ENCODE measurements around the gene RIPK1.
"Not testable (repeated sequence)": the region's sequence is repeated elsewhere in the genome, so short reads cannot be mapped to it uniquely, and the experiment has no call there.

The RIPK1 gene

DNA sequence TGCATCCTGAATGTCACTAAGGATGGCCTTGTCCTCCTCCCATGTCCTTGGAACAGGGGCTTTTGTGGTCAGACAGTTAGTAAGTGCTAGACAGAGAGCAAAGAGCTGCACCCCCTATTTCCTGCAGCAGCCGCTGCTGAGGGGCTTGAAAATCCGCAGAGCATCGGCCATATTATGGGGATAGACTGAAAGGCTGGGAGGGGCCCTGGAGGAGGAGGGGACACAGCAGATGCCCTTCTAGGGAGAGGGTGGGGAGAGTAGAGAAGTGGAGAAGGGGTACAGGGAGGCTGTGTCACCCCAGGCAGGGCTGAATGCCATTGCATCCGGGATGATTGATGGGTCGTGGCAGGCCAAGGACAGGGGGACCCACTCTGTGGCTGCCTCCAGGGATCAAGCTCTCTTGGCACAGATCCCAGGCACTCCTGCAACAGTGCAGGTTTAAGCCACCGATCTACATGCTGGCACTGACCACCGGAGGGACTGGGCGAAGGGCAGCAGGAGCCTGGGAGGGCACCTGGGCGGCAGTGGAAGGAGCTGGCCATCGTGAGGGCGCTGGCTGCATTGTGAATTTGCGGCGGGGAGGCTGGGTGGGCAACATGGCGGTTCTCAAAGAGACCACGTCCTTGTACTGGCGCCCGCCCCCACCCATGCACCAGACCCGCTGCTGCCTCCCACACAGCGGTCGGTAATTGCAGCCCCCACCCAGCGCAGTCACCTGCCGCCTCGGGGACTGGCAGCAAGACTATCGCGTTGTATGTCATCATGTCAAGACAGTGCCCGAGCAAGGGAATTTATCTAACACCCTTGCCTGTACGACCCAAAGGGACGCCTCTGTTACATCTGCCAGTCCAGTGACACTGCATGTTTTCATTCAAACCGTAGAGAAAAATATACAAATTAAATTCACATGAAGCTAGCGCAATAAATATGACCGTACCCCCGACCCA lies 88.2 kb downstream of the RIPK1 start:
- peaks cover 31% of the 10 kb centered on the region for H3K4me1 ChIP-seq (ENCODE audit: insufficient read depth, low read length)
- not testable (repeated sequence) for H3K9me3 ChIP-seq (ENCODE audit: low read length); H2AFZ ChIP-seq (ENCODE audit: low read depth, low read length); H3K27me3 ChIP-seq (ENCODE audit: insufficient read depth, low read length)
- peak overlapping the region; percentile 78 for H3K4me3 ChIP-seq (ENCODE audit: low read length)
- peaks cover 30% of the 10 kb centered on the region for H3K36me3 ChIP-seq (ENCODE audit: insufficient read depth, low read length)

DNA sequence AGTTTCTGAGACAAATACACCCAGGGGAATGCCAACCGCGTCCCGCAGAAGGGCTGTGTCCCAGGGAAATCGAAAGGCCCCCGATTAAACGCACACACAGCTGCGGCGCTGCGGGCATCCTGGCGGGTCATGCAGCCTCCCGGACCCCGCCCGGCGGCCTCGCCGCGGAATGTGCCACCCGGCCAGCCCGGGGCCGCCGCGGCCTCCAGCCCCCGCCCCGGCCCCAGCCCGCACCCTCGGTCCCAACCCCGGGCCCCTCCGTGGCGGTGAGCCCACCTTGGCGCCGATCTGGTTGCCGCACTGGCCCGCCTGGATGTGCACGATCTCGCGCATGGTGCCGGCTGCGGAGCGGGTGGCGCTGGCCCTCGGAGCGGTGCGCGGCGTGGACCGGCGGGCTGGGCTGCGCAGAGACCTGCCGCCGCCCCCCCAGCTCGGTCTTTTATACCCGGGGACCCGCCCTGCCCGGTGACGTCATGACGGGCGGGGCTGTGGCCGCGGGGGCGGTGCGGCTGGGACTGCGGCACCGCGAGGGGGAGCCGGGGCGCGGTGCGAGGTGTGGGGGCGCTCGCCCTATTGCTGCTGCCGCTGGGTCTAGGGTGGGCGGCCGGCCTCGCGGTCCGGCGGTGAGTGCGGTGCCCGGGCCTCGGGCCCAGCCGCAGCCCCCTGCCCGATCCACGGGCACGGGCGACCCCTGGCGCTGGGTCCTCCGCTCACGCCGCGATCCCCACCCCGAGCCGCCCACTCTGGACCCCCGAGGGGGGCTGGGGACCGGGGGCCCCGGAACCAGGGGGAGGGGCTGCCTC lies 89.0 kb downstream of the RIPK1 start, which contains the start of gene TUBB2A:
TUBB2A (minus strand) TSS at position 414 of the 803 bp plus-strand sequence; CDS start at position 333, 81 bp downstream.
- H3K36me3 ChIP-seq (ENCODE audit: insufficient read depth, low read length) = peaks cover 26% of the 10 kb centered on the region
- H3K4me1 ChIP-seq (ENCODE audit: insufficient read depth, low read length) = peaks cover 36% of the 10 kb centered on the region
- H3K27me3 ChIP-seq (ENCODE audit: insufficient read depth, low read length) = no peaks in the 10 kb centered on the region
- H3K4me3 ChIP-seq (ENCODE audit: low read length) = peak within 1 kb of the TSS; percentile 78
- H3K9me3 ChIP-seq (ENCODE audit: low read length) = no peaks in the 10 kb centered on the region
- peak within 1 kb of the TSS; percentile 88 for H2AFZ ChIP-seq (ENCODE audit: low read depth, low read length)

DNA sequence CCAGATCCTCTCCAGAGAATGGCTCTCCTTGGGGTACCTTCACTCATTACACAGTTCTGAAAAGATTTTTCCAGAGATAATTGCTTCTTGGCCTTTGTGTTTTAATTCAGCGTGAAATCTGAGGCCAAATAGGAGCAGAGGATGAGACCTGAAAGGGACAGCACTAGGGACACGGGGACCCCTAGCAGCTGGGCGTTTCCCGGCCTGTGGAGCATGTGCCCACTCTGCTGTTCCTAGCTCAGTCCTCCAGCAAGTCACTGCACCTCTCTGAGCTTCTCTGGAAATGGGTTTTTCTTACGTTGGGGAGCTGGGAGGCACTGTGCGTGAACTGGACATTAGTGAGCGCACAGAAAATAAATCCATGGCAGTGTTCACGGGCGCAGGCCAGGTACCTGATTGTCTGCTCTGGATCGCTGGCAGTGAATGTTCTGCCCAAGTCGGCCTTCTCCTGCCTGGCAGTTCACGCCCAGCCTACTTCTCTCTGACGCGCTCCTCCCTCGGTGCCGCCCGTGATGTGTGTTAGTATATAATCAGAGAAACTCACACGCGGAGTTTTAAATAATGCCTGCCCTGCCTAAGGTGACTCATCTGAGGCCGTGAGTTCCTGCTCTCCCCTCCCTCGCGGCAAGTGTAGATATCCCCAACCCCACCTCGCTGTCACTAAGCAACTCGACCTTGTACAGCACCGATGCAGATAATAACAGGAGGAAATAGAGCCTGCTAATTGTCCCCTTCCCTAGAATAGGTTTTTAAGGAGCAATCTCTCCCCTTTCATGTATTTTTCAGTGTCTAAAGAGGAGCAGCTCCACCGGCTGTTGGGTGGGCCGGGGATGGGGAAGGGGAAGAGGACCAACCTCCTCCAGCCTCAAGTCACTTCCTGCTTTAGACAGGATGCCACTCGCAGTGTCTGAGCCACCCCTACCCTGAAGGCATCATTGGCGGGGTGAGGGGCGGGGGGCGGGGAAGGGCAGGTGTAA lies 91.8 kb downstream of the RIPK1 start:
- H3K9me3 ChIP-seq (ENCODE audit: low read length) = no peaks in the 10 kb centered on the region
- H2AFZ ChIP-seq (ENCODE audit: low read depth, low read length) = no peak overlapping the region
- no peaks in the 10 kb centered on the region for H3K27me3 ChIP-seq (ENCODE audit: insufficient read depth, low read length)
- H3K4me1 ChIP-seq (ENCODE audit: insufficient read depth, low read length) = peaks cover 44% of the 10 kb centered on the region
- H3K36me3 ChIP-seq (ENCODE audit: insufficient read depth, low read length) = peaks cover 7% of the 10 kb centered on the region
- H3K4me3 ChIP-seq (ENCODE audit: low read length) = no peak overlapping the region

DNA sequence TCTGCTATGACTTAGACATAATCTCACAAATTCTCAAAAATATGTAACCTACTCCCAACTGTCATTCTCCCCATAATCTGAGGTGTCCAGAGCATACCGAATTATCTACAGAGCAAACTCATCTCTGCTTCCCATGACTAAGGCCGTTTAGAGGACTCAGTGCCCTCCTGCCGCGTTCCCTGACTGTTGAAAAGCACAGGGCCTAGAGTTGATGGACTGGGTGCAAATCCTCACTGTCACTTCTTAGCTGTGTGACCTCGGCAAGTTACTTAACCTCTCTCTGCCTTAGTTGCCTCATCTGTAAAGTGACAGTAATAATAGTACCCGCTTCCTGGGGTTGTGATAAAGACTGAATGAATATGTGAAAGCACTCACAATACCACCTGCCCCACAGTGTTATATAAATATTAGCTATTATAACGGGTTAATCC lies 93.8 kb downstream of the RIPK1 start:
- Histone ChIP-seq H3K27me3 (ENCODE audit: insufficient read depth, low read length) (no peaks in the 10 kb centered on the region), H3K4me3 (ENCODE audit: low read length) (peak overlapping the region; percentile 79), H3K9me3 (ENCODE audit: low read length) (no peaks in the 10 kb centered on the region), H2AFZ (ENCODE audit: low read depth, low read length) (peak overlapping the region; percentile 91), H3K36me3 (ENCODE audit: insufficient read depth, low read length) (no peaks in the 10 kb centered on the region), H3K4me1 (ENCODE audit: insufficient read depth, low read length) (peaks cover 53% of the 10 kb centered on the region)

DNA sequence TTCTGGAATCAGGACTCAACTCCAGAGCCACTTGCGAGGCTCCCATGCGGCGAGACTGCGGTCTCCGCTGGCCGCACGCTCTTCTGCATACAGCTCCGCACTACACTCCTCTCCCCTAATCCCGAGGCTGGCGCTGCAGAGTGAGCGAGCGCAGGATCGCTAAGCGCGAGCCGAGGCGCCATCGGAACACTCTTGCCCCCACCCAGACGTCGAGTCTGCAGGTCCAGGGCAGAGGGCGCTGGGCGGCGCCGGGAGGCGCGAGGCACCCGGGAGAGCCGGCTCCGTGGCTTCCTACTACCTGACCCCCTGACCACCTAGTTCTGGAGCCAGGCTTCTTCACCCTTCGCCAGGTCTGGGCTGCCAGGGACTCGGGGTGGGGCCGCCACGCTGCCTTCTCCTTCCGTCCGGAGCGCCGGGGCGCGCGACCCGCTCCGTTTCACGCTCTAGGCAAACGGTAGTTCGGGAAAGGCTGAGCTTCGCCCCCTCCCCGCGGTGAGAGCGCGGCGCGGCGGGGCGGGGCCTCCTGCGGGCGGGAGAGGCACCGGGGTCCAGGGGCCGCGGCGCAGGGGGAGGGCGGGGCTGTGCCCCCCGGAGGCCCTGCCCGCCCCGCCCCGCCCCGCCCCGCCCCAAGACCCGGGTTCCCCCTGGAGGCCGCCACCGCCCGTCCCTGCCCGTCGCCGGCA lies 94.4 kb downstream of the RIPK1 start:
- H3K9me3 ChIP-seq (ENCODE audit: low read length) = no peaks in the 10 kb centered on the region
- peak overlapping the region; percentile 79 for H3K4me3 ChIP-seq (ENCODE audit: low read length)
- no peaks in the 10 kb centered on the region for H3K36me3 ChIP-seq (ENCODE audit: insufficient read depth, low read length)
- H3K4me1 ChIP-seq (ENCODE audit: insufficient read depth, low read length) = peaks cover 53% of the 10 kb centered on the region
- peak overlapping the region; percentile 91 for H2AFZ ChIP-seq (ENCODE audit: low read depth, low read length)
- no peaks in the 10 kb centered on the region for H3K27me3 ChIP-seq (ENCODE audit: insufficient read depth, low read length)

DNA sequence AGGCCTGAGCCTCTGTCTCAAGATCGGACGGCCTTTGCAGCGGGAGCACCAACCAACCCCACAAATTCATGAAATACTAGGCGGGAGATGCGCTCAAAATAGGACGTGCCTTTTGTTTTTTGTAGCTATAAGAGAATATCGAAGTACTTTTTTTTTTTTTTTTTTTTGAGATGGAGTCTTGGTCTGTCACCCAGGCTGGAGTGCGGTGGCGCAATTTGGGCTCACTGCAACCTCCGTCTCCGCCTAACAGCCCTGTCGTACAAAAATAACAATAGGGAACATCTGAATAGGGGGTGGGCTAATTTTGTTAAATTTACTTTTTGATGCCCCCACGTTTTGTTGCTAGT lies 94.9 kb downstream of the RIPK1 start:
- peaks cover 51% of the 10 kb centered on the region for H3K4me1 ChIP-seq (ENCODE audit: insufficient read depth, low read length)
- no peak overlapping the region for H2AFZ ChIP-seq (ENCODE audit: low read depth, low read length)
- H3K9me3 ChIP-seq (ENCODE audit: low read length) = no peaks in the 10 kb centered on the region
- H3K27me3 ChIP-seq (ENCODE audit: insufficient read depth, low read length) = no peaks in the 10 kb centered on the region
- no peaks in the 10 kb centered on the region for H3K36me3 ChIP-seq (ENCODE audit: insufficient read depth, low read length)
- H3K4me3 ChIP-seq (ENCODE audit: low read length) = peak overlapping the region; percentile 79

DNA sequence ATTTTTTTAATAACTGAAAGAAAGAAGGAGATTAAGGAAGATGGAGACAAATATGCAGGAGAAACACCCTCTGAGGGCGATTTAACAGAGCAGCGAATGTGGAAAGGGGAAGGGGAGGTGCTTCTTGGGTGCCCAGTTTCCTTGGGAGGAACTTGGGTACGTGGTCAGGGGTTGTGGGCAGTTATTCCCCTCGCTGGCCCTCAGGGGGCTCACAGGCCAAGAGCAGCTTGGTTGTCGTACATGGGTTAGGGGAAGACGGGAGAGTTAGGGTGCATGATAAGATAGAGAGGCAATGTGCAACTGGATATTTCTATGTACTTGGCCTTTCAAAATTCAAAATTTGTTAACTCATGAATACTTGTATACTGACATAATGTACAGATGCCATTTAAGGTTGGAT lies 96.1 kb downstream of the RIPK1 start:
- Histone ChIP-seq H3K4me1 (ENCODE audit: insufficient read depth, low read length) (peaks cover 47% of the 10 kb centered on the region), H3K4me3 (ENCODE audit: low read length) (no peak overlapping the region), H2AFZ (ENCODE audit: low read depth, low read length) (no peak overlapping the region), H3K27me3 (ENCODE audit: insufficient read depth, low read length) (no peaks in the 10 kb centered on the region), H3K9me3 (ENCODE audit: low read length) (no peaks in the 10 kb centered on the region), H3K36me3 (ENCODE audit: insufficient read depth, low read length) (no peaks in the 10 kb centered on the region)
